Measurements from ENCODE around the gene XPR1. TPM values are rescaled to one million over a fixed set of nuclear protein-coding genes. Genes with fewer than 3 reads are reported as not detected.

Gene XPR1
- total RNA-seq, 4 donors from 2014 or later = 17.2 to 28.3 (median 26.6) TPM

DNA sequence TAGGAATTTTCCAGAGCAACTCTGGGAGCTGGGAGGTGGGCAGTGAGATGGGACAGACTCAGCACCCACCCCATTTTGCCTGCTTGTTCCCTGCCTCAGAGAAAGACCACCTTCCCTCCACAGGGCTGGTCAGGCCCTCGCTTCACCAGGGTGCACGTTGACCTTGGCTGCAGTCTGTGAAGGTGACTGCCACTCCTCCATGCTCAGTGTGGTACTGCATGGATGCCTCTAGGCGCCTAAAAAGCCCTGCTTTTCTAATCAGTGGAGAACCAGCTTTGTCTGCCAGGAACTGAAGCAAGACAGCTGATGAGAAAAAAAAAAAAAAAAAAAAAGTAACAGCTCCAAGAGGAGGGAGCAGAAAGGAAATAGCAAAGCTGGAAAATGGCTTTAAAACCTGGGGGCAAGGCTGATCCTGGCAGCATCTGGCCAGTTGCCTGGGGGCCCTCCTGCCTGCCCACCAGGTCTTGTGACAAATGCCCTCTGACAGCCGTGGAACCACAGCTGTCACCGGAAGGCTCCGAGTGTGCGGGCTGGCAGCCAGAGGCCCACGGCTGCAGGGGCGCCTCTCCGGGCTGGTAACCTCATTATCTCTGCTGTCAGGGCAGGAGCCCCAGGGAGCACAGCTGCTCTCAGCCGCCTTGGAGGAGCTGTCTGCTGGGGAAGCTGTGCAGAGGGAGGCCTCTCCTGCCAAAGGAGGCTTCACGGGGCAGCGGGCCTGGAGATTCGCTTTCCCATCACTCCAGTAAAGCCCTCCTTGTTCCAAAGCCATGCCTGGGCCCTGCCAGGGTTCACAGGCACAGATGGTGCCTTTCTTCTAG, 294.6 kb downstream of the XPR1 start:
- Histone ChIP-seq H3K27ac (peak overlapping the region; percentile 49 to 85 (median 82)), H3K27me3 (no peaks in the 10 kb centered on the region), H3K4me1 (peaks cover 7 to 49% (median 25%) of the 10 kb centered on the region in 3 donors), H3K9me3 (no peaks in the 10 kb centered on the region), H3K36me3 (peaks cover 0 to 31% of the 10 kb centered on the region in 2 donors), H3K4me3 (peak overlapping the region in 1 of 2 donors; percentile 31)
- peak; percentile 52 for ATAC-seq
- no peak for TF ChIP-seq POLR2A (IDR thresholded peaks at IDR 0.05)
- peak; percentile 2 for TF ChIP-seq POLR2AphosphoS5 (IDR thresholded peaks at IDR 0.05)
- TF ChIP-seq, protein P1, sequence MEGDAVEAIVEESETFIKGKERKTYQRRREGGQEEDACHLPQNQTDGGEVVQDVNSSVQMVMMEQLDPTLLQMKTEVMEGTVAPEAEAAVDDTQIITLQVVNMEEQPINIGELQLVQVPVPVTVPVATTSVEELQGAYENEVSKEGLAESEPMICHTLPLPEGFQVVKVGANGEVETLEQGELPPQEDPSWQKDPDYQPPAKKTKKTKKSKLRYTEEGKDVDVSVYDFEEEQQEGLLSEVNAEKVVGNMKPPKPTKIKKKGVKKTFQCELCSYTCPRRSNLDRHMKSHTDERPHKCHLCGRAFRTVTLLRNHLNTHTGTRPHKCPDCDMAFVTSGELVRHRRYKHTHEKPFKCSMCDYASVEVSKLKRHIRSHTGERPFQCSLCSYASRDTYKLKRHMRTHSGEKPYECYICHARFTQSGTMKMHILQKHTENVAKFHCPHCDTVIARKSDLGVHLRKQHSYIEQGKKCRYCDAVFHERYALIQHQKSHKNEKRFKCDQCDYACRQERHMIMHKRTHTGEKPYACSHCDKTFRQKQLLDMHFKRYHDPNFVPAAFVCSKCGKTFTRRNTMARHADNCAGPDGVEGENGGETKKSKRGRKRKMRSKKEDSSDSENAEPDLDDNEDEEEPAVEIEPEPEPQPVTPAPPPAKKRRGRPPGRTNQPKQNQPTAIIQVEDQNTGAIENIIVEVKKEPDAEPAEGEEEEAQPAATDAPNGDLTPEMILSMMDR (IDR thresholded peaks at IDR 0.05) = peak in 2 of 4 experiments; percentile 19 to 28
- 2% methylated on average over 7 of the region's 14 CpGs; no CpG with 5 or more reads in 1 of the 2 donors for WGBS, 2 donors (ENCODE audit: low coverage in 1 of 2)

DNA sequence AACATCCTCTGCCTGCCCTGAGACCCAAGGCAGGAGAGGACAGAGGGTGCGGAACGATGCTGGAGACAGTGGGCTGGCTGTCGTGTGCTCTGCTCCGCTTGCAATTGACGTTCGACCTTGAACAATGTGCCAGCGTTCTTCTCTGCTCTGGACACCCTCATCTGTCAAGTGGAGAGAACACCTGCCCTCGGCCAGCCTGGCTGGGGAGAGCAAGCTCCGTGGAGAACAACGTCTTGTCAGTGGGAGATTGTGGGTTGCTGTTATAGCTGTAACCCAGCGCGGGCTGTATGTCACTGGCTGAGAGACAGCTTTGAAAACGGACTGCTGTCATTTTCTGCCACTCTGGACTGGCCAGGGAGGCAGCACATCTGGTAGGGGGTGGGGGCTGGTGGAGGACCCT, 295.5 kb downstream of the XPR1 start:
- peak; percentile 48 for ATAC-seq
- no peak overlapping the region for H3K4me3 ChIP-seq
- no peaks in the 10 kb centered on the region for H3K9me3 ChIP-seq
- TF ChIP-seq POLR2AphosphoS5 (IDR thresholded peaks at IDR 0.05) = no peak
- TF ChIP-seq EP300 (IDR thresholded peaks at IDR 0.05) = no peak
- TF ChIP-seq, protein P1 (IDR thresholded peaks at IDR 0.05) = no peak
- no peak for TF ChIP-seq POLR2A (IDR thresholded peaks at IDR 0.05)
- H3K36me3 ChIP-seq = peaks cover 0 to 24% of the 10 kb centered on the region in 2 donors
- WGBS, 2 donors (ENCODE audit: low coverage in 1 of 2) = no CpG with 5 or more reads among the region's 13 CpGs
- peak overlapping the region; percentile 49 to 85 (median 82) for H3K27ac ChIP-seq
- peaks cover 7 to 49% (median 25%) of the 10 kb centered on the region in 3 donors for H3K4me1 ChIP-seq
- H3K27me3 ChIP-seq = no peaks in the 10 kb centered on the region

DNA sequence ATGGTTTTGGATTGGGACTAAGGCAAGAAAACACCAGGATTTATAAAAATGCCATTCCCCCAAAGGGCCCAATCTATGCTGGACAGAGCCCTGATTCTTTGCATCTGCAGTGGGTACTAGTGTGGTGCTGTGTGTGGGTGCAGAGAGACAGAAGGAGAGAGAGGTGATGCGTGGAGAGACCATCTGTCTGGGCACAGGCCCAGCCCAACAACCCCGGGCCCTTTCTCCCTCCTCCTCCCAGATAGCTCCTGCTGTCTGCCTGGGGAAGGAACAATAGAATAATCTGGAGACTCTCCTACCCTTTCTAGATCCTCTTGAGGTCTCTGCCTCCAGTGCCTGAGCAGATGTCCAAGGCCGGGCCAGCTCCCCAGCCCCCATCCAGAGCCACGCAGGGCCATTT, 296.0 kb downstream of the XPR1 start:
- no peaks in the 10 kb centered on the region for H3K27me3 ChIP-seq
- peaks cover 7 to 49% (median 25%) of the 10 kb centered on the region in 3 donors for H3K4me1 ChIP-seq
- H3K9me3 ChIP-seq = no peaks in the 10 kb centered on the region
- WGBS, 2 donors (ENCODE audit: low coverage in 1 of 2) = 20% methylated on average over 2 of the region's 4 CpGs; no CpG with 5 or more reads in 1 of the 2 donors
- H3K4me3 ChIP-seq = no peak overlapping the region
- TF ChIP-seq, protein P1 (IDR thresholded peaks at IDR 0.05) = no peak
- no peak for TF ChIP-seq EP300 (IDR thresholded peaks at IDR 0.05)
- TF ChIP-seq POLR2AphosphoS5 (IDR thresholded peaks at IDR 0.05) = no peak
- TF ChIP-seq POLR2A (IDR thresholded peaks at IDR 0.05) = no peak
- no peak for ATAC-seq
- H3K36me3 ChIP-seq = peaks cover 0 to 25% of the 10 kb centered on the region in 2 donors
- H3K27ac ChIP-seq = peak overlapping the region; percentile 9 to 85 (median 82)

DNA sequence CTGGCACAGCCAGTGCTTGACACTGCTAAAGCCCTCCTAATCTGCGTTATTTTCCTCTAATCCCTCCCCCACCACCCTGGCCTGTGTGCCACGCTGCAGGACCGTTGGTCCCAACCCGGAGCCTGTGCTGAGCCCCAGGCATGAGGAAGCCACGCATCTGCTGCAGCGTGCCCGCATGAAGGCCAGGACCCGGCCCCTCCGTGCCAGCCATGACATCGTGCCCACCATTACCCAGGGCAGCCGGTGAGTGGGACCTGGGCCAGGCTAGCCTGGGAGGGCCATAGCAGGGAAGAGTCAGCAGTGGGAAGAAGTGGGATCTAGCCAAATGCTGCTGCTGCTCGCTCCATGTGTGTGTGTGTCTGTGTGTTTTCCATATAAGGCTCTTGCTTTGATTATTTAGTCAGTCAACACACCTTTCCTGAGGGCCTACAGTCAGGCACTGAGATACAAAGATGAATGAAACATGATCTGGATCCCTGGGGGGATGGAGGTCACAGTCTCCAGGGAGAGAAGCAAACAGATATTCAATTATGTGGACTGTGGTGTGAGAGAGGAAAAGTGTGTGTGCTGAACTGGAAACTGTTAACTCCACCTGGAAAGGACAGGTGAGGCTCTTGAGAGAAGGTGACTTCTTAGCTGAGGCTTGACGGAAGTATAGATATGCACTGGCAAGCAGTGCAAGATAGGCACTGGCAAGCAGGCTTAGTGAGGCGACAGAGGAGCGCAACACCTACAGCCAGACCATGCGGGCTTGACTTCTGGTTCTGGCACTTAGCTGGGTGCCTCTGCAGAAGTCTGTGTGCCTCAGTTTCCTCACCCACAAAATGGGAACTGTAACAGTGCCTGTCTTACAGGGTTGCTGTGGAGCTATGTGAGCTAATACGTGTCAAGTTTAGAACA, 296.8 kb downstream of the XPR1 start:
- WGBS, 2 donors (ENCODE audit: low coverage in 1 of 2) = 91 to 96% methylated on average over 1 to 4 of the region's 17 CpGs
- no peak for TF ChIP-seq POLR2A (IDR thresholded peaks at IDR 0.05)
- no peak for TF ChIP-seq POLR2AphosphoS5 (IDR thresholded peaks at IDR 0.05)
- TF ChIP-seq, protein P1 (IDR thresholded peaks at IDR 0.05) = no peak
- TF ChIP-seq EP300 (IDR thresholded peaks at IDR 0.05) = no peak
- Histone ChIP-seq H3K9me3 (no peaks in the 10 kb centered on the region), H3K4me3 (no peak overlapping the region), H3K27ac (peak overlapping the region in 3 of 4 donors; percentile 82 to 85 (median 82)), H3K4me1 (peaks cover 7 to 49% (median 25%) of the 10 kb centered on the region in 3 donors), H3K36me3 (peaks cover 0 to 33% of the 10 kb centered on the region in 2 donors), H3K27me3 (no peaks in the 10 kb centered on the region)
- no peak for ATAC-seq

Data from gastroesophageal sphincter (tissue), 4 donors.